ENCODE results near the gene CXCL3. TPM values are rescaled to one million over a fixed set of nuclear protein-coding genes. Genes with fewer than 3 reads are reported as not detected.

Gene CXCL3
- total and polyA plus RNA-seq, 9 of the 15 experiments (the other 6 are each of a cell fraction or from before 2014, with no cell fraction given): 2.3 to 8.9 (median 6.1) TPM

DNA sequence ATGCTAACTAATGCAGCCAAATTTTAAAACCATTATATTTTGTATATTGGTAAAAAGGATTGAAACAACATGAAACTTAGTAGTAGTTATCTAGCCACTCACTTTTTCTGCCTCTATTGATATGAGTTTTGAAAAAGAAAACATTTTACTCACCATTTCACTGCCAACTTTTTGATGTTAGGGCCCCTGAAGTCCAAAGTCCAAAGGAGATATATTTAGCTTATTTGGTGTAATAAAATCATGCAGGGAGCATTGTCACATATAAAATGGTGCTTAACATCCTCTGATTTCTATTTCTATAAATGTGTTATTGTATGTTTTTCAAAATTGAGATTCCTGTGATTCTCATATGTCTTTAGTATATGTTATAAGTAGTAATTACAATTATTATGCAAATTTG is 24.5 kb upstream of the CXCL3 start (continued):
- TF ChIP-seq, protein P1, sequence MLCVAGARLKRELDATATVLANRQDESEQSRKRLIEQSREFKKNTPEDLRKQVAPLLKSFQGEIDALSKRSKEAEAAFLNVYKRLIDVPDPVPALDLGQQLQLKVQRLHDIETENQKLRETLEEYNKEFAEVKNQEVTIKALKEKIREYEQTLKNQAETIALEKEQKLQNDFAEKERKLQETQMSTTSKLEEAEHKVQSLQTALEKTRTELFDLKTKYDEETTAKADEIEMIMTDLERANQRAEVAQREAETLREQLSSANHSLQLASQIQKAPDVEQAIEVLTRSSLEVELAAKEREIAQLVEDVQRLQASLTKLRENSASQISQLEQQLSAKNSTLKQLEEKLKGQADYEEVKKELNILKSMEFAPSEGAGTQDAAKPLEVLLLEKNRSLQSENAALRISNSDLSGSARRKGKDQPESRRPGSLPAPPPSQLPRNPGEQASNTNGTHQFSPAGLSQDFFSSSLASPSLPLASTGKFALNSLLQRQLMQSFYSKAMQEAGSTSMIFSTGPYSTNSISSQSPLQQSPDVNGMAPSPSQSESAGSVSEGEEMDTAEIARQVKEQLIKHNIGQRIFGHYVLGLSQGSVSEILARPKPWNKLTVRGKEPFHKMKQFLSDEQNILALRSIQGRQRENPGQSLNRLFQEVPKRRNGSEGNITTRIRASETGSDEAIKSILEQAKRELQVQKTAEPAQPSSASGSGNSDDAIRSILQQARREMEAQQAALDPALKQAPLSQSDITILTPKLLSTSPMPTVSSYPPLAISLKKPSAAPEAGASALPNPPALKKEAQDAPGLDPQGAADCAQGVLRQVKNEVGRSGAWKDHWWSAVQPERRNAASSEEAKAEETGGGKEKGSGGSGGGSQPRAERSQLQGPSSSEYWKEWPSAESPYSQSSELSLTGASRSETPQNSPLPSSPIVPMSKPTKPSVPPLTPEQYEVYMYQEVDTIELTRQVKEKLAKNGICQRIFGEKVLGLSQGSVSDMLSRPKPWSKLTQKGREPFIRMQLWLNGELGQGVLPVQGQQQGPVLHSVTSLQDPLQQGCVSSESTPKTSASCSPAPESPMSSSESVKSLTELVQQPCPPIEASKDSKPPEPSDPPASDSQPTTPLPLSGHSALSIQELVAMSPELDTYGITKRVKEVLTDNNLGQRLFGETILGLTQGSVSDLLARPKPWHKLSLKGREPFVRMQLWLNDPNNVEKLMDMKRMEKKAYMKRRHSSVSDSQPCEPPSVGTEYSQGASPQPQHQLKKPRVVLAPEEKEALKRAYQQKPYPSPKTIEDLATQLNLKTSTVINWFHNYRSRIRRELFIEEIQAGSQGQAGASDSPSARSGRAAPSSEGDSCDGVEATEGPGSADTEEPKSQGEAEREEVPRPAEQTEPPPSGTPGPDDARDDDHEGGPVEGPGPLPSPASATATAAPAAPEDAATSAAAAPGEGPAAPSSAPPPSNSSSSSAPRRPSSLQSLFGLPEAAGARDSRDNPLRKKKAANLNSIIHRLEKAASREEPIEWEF (CRISPR knock-in tag; IDR thresholded peaks at IDR 0.05): no peak

DNA sequence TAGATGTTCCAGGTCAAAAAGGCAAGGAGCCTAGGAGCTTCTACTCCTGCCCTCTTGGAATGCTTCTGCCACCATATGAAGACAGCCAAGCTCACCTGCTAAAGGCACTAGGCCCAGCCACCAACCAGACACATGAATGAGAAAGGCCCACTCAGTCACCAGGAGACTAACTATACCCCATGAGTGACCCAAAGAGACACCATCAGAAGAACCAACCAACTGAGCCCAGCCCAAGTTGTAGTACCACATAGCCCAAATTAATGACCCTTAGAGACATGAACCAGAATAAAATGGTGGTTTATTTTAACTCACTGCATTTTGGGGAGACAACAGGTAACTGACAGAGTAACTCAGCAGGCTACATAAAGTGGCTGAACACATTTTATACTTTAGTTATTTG is 22.9 kb upstream of the CXCL3 start:
- DNase-seq (ENCODE audit: extremely low read depth in 1 of 4, low spot score in 3 of 4) (no peak), ATAC-seq (no peak), FAIRE-seq (no peak)
- Histone ChIP-seq H3K9me3 (replicated peaks; ENCODE audit: control insufficient read depth, insufficient read depth, low read depth, low read length) (no peaks in the 10 kb centered on the region), H3K27me3 (ENCODE audit: control insufficient read depth in 2 of 2, insufficient read depth in 2 of 2, low read length in 2 of 2) (no peaks in the 10 kb centered on the region), H3K4me1 (replicated peaks in 1 of 2; ENCODE audit: control insufficient read depth in 2 of 2, insufficient read depth in 2 of 2, low read length in 2 of 2) (peaks cover 9 to 41% of the 10 kb centered on the region in 2 experiments), H3K79me2 (ENCODE audit: control insufficient read depth, insufficient read depth, low read length) (no peaks in the 10 kb centered on the region), H3K4me3 (no peak overlapping the region), H3K9me1 (ENCODE audit: control insufficient read depth, insufficient read depth, low read length) (no peaks in the 10 kb centered on the region), H3K9ac (ENCODE audit: insufficient read depth in 1 of 2, low read depth in 2 of 2, low read length in 2 of 2) (no peak overlapping the region), H3K36me3 (ENCODE audit: control insufficient read depth, insufficient read depth, low read length) (no peaks in the 10 kb centered on the region; the same call in 2 of the 3 replicates), H3K27ac (ENCODE audit: extremely low read depth, low read depth, low read length) (no peak overlapping the region), H4K20me1 (replicated peaks; ENCODE audit: control insufficient read depth, insufficient read depth, low read length) (no peaks in the 10 kb centered on the region), H2AFZ (ENCODE audit: low read depth, low read length) (peak overlapping the region; percentile 19; the same call in 1 of the 2 replicates), H3K4me2 (ENCODE audit: insufficient read depth, low read length) (no peak overlapping the region)
- in situ Hi-C loops (cut with MboI) (no loop called here), intact Hi-C loops (cut with micrococcal nuclease) (no loop called here)
- ChIA-PET CTCF (ENCODE audit: low intra/inter-chr PET ratio) (no interaction called here), POLR2A (no interaction called here)
- BruUV-seq (replicated peaks): no TSS peak
- TF ChIP-seq, protein P2, sequence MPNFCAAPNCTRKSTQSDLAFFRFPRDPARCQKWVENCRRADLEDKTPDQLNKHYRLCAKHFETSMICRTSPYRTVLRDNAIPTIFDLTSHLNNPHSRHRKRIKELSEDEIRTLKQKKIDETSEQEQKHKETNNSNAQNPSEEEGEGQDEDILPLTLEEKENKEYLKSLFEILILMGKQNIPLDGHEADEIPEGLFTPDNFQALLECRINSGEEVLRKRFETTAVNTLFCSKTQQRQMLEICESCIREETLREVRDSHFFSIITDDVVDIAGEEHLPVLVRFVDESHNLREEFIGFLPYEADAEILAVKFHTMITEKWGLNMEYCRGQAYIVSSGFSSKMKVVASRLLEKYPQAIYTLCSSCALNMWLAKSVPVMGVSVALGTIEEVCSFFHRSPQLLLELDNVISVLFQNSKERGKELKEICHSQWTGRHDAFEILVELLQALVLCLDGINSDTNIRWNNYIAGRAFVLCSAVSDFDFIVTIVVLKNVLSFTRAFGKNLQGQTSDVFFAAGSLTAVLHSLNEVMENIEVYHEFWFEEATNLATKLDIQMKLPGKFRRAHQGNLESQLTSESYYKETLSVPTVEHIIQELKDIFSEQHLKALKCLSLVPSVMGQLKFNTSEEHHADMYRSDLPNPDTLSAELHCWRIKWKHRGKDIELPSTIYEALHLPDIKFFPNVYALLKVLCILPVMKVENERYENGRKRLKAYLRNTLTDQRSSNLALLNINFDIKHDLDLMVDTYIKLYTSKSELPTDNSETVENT (CRISPR knock-in tag; IDR thresholded peaks at IDR 0.05): no peak
- TF ChIP-seq DACH1 (IDR thresholded peaks at IDR 0.05; ENCODE audit: partially characterized antibody): no peak
- no peak for TF ChIP-seq ZNF3 (CRISPR knock-in tag; IDR thresholded peaks at IDR 0.05)
- TF ChIP-seq, protein P3, sequence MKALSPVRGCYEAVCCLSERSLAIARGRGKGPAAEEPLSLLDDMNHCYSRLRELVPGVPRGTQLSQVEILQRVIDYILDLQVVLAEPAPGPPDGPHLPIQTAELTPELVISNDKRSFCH (CRISPR knock-in tag; IDR thresholded peaks at IDR 0.05): no peak
- TF ChIP-seq, protein P3 (tag; IDR thresholded peaks at IDR 0.05): no peak
- no peak for TF ChIP-seq WHSC1 (IDR thresholded peaks at IDR 0.05; ENCODE audit: low read length)
- TF ChIP-seq SP2 (IDR thresholded peaks at IDR 0.05; ENCODE audit: extremely low read depth, low read depth, low read length, poor library complexity, severe bottlenecking): no peak
- TF ChIP-seq MEF2A (IDR thresholded peaks at IDR 0.05; ENCODE audit: control insufficient read depth, low read depth, low read length): no peak
- TF ChIP-seq FOXJ3 (CRISPR knock-in tag; IDR thresholded peaks at IDR 0.05): no peak

Measured in K562 (cell line).